GM12874 (cell line): ENCODE data around the gene PURA.

ENCODE experiments used
- CTCF ChIP-seq: IDR thresholded peaks from 2 replicates; pipeline ENCODE4 v1.5.1; 2011; ENCODE audit warnings: low read depth, mild to moderate bottlenecking, control low read depth, low read length, moderate library complexity; ENCODE audit not compliant: insufficient read depth

PURA gene

GRCh38 chr5:140116716-140117115 lies 2.8 kb downstream of the PURA start:
- no peak for TF ChIP-seq CTCF

GRCh38 chr5:140117523-140117922 lies 3.6 kb downstream of the PURA start:
- TF ChIP-seq CTCF: no peak

GRCh38 chr5:140118302-140118936 lies 4.5 kb downstream of the PURA start:
- no peak for TF ChIP-seq CTCF

GRCh38 chr5:140125637-140126036 lies 11.7 kb downstream of the PURA start, which contains the start of gene IGIP:
Gene IGIP (plus strand): TSS chr5:140125937. CDS start chr5:140128477, 2,540 bp downstream.
- no peak for TF ChIP-seq CTCF

- no peak for TF ChIP-seq CTCF
These were observed 12.6 kb downstream of the PURA start for GRCh38 chr5:140126315-140127012.

- no peak for TF ChIP-seq CTCF
These were observed 14.5 kb downstream of the PURA start for GRCh38 chr5:140128376-140128775.

- TF ChIP-seq CTCF: no peak
These were observed 17.2 kb downstream of the PURA start for GRCh38 chr5:140130949-140131733.
